ENCODE data around the gene MED6.

MED6 gene

DNA sequence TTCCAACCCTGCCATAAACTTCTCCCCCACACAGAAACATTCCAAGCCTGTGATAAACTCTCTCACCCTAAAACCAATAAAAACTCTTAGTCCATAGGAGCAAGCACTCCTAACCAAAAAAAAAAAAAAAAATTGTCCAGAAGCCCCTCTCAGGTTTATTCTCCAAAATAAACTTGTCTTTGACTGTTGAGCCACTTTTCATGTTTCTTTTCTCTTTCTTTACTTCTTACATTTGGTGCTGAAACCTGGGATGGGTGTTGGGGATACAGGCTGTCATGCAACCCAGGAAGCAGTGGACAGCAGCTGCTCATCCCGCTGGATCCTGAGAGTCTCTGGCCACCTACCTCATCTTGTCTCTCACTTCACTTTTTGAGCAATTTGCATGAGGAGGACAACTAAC, 63.6 kb downstream of the MED6 start:
- TF ChIP-seq, protein P1, sequence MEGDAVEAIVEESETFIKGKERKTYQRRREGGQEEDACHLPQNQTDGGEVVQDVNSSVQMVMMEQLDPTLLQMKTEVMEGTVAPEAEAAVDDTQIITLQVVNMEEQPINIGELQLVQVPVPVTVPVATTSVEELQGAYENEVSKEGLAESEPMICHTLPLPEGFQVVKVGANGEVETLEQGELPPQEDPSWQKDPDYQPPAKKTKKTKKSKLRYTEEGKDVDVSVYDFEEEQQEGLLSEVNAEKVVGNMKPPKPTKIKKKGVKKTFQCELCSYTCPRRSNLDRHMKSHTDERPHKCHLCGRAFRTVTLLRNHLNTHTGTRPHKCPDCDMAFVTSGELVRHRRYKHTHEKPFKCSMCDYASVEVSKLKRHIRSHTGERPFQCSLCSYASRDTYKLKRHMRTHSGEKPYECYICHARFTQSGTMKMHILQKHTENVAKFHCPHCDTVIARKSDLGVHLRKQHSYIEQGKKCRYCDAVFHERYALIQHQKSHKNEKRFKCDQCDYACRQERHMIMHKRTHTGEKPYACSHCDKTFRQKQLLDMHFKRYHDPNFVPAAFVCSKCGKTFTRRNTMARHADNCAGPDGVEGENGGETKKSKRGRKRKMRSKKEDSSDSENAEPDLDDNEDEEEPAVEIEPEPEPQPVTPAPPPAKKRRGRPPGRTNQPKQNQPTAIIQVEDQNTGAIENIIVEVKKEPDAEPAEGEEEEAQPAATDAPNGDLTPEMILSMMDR (IDR thresholded peaks at IDR 0.05; ENCODE audit: insufficient read depth, low read length, missing control alignments) = no peak
- DNase-seq (ENCODE audit: low read depth, low spot score) = no peak
- H3K4me3 ChIP-seq (ENCODE audit: low read depth, low read length) = no peak overlapping the region
- POLR2A ChIA-PET = no interaction called here
- CTCF ChIA-PET = no interaction called here

DNA sequence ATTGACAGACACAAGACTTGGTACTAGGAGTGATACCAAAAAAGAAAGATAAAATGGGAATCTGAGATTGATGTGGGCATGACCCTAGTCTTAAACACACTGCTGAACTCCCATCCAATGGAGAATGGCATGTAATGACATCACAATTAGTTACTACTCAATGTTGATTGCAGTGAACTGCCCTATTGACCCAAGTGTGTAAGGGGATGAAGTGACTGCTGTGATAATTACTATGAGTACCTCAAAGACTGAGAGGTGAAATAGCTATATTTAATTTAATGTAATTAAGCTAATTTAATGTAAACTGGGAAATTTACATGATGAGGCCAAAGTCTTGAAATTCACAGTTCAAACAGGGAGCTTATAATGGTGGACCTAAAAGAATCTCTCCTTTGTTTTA, 65.6 kb downstream of the MED6 start, which contains the start of gene ADAM20:
TSS of gene ADAM20 (minus strand) at position 101 of the 400 bp plus-strand sequence. CDS start 10,247 bp downstream, outside the sequence.
- TF ChIP-seq, protein P1 (IDR thresholded peaks at IDR 0.05; ENCODE audit: insufficient read depth, low read length, missing control alignments) = no peak
- ChIA-PET POLR2A (no interaction called here), CTCF (no interaction called here)
- DNase-seq (ENCODE audit: low read depth, low spot score) = no peak
- H3K4me3 ChIP-seq (ENCODE audit: low read depth, low read length) = no peak within 1 kb of the TSS

Measured in AG04449 (cell line).